ENCODE data around the gene MBD2. TPM values are rescaled to one million over a fixed set of nuclear protein-coding genes. Genes with fewer than 3 reads are reported as not detected.
"Not testable (repeated sequence)": the region's sequence is repeated elsewhere in the genome, so short reads cannot be mapped to it uniquely, and the experiment has no call there.

The MBD2 gene
- total RNA-seq, 1 donor from 2014 or later: 43.6 TPM

DNA sequence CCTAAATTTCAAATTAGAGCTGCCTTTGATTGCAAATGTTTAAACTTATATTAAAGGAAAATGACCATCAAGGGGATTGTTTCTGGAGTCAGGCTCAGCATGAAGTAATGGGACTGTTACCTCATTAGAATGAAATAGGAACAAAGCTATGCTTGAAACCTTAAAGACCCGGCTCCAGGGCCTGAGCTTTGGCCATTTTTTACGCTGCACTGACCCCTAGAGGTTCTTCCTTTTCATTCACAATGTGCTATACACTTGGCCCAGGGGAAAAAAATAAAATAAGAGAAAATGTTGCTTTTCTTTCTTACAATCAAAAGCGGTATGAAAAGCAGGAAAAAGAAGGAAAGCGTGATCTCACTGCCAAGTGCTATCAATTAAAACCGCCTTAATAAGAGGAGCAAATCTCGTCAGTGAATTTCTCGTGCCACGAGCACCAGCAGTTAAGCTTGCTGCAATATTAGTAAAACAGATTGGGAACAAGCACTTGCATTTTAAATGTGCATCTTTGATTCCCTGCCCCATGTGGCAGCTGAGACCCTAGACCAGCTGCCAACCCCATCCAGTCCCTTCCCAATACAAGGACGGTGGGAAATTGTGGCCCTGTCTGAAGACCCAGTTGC lies 96.6 kb downstream of the MBD2 start:
- intact Hi-C loops (cut with DNase I): no loop called here
- ATAC-seq (ENCODE audit: poor library complexity) (peak; percentile 89), DNase-seq (no peak)

DNA sequence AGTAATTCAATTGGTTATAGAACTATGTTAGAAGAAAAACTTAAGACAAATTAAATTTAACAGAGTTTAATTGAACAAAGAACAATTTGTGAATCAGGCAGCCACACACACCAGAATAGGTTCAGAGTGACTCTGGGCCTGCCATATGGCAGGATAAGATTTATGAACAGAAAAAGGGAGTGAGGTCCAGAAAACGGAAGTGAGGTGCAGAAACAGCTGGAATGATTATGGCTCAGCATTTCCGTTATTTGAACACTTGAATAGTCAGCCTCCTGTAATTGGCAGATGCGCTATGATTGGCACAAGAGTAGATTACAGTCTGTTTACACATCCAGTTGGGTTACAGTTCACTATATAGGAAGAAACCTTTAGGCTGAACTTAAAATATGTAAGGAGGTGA lies 99.0 kb downstream of the MBD2 start:
- intact Hi-C loops (cut with DNase I): no loop called here
- no peak for ATAC-seq (ENCODE audit: poor library complexity)
- DNase-seq: no peak

DNA sequence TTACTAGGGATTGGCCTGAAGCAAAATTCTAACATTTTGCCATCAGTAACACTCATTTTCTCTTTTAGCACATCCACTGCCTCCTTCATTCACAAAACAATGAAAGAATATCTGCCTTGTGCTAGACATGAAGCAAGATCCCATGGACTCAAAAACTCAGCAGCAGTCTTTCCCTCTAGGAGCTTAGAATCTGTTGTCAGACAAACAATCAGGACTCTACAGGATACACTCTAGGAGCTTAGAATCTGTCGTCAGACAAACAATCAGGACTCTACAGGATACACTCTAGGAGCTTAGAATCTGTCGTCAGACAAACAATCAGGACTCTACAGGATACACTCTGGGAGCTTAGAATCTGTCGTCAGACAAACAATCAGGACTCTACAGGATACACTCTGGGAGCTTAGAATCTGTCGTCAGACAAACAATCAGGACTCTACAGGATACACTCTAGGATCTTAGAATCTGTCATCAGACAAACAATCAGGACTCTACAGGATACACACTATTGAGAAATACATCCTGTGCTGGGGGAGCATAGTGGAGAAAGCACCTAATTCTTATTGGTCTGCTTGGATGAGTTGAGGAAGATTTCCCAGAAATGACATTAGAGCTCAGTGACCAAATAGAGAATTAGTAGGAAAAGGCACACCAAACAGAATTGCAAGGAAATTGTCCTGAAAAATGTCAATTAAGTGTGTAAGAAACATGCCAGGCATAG lies 100.6 kb downstream of the MBD2 start:
- DNase-seq; intact Hi-C loops (cut with DNase I); ATAC-seq (ENCODE audit: poor library complexity): not testable (repeated sequence)

DNA sequence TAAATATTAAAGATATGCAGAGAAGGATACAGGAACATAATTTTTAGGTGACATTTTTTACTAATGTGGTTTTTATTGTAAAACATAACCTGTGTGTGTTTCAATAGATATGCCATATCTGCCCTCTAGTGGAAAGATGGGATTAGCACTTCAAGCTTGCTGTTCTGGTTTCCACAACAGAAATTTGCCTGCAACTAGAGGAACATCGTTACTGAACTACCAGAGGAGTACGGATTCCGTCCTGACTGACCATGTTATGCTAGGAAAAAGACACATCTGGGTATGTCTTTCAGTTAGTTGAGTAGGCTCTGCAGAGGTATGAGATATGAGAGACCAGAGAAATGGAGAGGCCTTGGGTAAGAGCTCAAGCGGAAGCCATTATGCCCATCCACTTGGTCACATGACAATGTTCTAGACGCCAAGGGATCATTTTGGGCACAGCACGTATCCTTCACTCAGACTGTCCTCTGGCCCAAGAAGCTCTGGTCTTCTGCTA lies 104.9 kb downstream of the MBD2 start:
- intact Hi-C loops (cut with DNase I): loop anchor here (5.0 kb wide), 1 partner anchor 422 kb away; no protein-coding TSS in a partner anchor
- peak; percentile 87 for ATAC-seq (ENCODE audit: poor library complexity)
- DNase-seq: no peak

DNA sequence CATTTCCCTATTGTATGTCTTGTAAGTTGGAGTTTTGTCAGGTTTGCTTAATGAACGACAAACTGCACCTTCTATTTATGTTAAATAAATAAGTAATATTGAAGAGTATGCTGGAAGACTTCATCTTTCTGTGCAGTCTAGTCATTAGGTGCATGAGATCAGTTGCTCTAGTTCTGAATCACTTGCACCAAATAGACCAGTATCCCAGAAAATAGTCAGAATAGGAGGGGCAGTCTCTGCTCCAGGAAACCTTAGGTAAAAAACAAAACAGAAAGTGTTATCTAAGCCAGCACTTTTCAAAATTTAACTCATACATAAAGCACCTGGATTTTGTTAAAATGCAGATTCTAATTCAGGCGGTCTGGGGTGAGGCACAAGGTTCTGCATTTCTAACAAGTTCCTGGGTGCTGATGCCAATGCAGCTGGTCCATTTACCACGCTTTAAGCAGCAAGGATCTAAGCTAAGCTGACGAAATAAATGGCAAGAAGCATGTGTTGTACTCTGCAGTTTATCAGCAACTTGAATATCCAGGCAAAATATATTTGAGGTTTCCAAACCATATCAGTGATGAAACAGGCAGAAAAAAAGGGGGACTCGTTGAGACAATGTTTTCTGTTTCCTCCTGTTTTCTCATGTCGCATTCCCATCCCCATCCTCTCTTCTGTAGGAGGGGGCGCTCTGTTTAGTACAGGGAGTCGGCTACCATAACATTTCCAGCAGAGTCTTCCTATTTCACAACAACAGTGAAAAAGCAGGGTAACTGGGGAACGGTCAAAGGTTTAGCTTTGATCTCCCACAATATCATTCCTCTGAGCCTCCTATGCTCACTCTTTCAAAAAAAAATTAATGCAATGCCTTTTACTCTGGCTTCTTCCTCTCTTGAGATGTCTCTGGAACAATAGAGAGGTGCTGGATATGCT lies 106.4 kb downstream of the MBD2 start:
- intact Hi-C loops (cut with DNase I): loop anchor here (5.0 kb wide), 1 partner anchor 421 kb away; no protein-coding TSS in a partner anchor
- DNase-seq: no peak
- ATAC-seq (ENCODE audit: poor library complexity): no peak

- no peak for ATAC-seq (ENCODE audit: poor library complexity)
- intact Hi-C loops (cut with DNase I): loop anchor here (5.0 kb wide), 1 partner anchor 419 kb away; no protein-coding TSS in a partner anchor
- DNase-seq: no peak
Observed at GRCh38 chr18:54116541-54117257, 107.8 kb downstream of the MBD2 start.

DNA sequence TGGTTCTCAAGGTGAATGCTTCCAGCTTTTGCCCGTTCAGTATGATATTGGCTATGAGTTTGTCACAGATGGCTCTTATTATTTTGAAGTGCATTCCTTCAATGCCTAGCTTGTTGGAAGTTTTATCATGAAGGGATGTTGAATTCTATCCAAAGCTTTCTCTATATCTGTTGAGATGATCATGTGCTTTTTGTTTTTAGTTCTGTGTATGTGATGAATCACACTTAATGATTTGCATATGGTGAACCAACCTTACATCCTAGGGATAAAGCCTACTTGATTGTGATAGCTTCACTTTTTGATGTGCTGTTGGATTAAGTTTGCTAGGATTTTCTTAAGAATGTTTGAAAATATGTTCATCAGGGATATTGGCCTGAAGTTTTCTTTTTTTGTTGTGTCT lies 112.1 kb downstream of the MBD2 start:
- intact Hi-C loops (cut with DNase I): no loop called here

GRCh38 chr18:54109131-54109683 lies 115.3 kb downstream of the MBD2 start:
- intact Hi-C loops (cut with DNase I): no loop called here
- DNase-seq (no peak), ATAC-seq (ENCODE audit: poor library complexity) (no peak)

More for the DNA sequence above, 112.1 kb downstream of the MBD2 start:
- DNase-seq: no peak
- ATAC-seq (ENCODE audit: poor library complexity): no peak

GRCh38 chr18:54102123-54102522 lies 122.3 kb downstream of the MBD2 start:
- intact Hi-C loops (cut with DNase I): no loop called here
- ATAC-seq (ENCODE audit: poor library complexity) (no peak), DNase-seq (no peak)

Other genes starting within 250 kb of the MBD2 start
- gene POLI, start 44.8 kb upstream of the MBD2 start, total RNA-seq: 20.9 TPM
- not detected for gene STARD6, start 133.2 kb upstream of the MBD2 start, total RNA-seq
- 1.2 TPM for gene C18orf54, start 133.2 kb upstream of the MBD2 start, total RNA-seq